ENCODE results near the gene PRKCZ.

DNA sequence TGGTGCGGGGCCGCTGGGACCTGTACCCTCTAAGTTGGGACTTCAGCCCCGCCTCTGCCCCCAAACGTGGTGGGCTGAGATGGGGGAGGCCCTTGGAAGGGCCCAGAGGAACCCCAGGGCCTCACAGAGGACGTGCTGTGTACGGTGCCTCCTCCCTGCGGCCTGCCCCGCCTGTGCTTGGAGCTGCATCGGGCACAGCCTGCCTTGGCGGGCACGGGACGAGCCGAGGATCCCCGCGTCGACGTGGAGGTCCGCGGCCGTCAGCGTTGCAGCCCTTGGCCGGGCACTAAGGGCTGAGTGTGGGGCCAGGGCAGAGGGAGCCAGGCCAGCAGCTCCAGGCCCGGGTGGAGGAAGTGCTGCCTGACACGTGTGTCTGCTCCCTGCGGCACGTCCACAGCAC, 43.4 kb downstream of the PRKCZ start:
- TF ChIP-seq, protein P1, sequence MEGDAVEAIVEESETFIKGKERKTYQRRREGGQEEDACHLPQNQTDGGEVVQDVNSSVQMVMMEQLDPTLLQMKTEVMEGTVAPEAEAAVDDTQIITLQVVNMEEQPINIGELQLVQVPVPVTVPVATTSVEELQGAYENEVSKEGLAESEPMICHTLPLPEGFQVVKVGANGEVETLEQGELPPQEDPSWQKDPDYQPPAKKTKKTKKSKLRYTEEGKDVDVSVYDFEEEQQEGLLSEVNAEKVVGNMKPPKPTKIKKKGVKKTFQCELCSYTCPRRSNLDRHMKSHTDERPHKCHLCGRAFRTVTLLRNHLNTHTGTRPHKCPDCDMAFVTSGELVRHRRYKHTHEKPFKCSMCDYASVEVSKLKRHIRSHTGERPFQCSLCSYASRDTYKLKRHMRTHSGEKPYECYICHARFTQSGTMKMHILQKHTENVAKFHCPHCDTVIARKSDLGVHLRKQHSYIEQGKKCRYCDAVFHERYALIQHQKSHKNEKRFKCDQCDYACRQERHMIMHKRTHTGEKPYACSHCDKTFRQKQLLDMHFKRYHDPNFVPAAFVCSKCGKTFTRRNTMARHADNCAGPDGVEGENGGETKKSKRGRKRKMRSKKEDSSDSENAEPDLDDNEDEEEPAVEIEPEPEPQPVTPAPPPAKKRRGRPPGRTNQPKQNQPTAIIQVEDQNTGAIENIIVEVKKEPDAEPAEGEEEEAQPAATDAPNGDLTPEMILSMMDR (IDR thresholded peaks at IDR 0.05): no peak
- no peak for TF ChIP-seq POLR2A (IDR thresholded peaks at IDR 0.05)

Measured in heart left ventricle (tissue), 13 donors.